SK-N-SH (cell line): Measurements from ENCODE around the gene TGOLN2.

ENCODE experiments used
- CTCF ChIP-seq: fragments of 200-600 bp; sonication (generic); IDR thresholded peaks from 2 replicates; pipeline ENCODE4 v1.6.1; 2017; ENCODE audit warnings: antibody characterized with exemption, mild to moderate bottlenecking, moderate library complexity
- FOSL2 ChIP-seq: IDR thresholded peaks from 2 replicates; pipeline ENCODE4 v1.4.0; 2012; ENCODE audit warnings: low read depth, mild to moderate bottlenecking, moderate library complexity, borderline replicate concordance
- FOXM1 ChIP-seq: IDR thresholded peaks from 2 replicates; pipeline ENCODE4 v1.4.0; 2012; ENCODE audit warnings: low read depth, mild to moderate bottlenecking
- GABPA ChIP-seq: IDR thresholded peaks from 2 replicates; pipeline ENCODE4 v1.4.0; 2012; ENCODE audit warnings: low read depth, mild to moderate bottlenecking
- MAX ChIP-seq: IDR thresholded peaks from 2 replicates; pipeline ENCODE4 v1.4.0; 2012; ENCODE audit warnings: low read depth
- NRF1 ChIP-seq: IDR thresholded peaks from 2 replicates; pipeline ENCODE4 v1.6.1; 2012; ENCODE audit warnings: low read depth, mild to moderate bottlenecking, low read length
- RCOR1 ChIP-seq: fragments of 150-350 bp; IDR thresholded peaks from 2 replicates; pipeline ENCODE4 v1.6.1; 2017; ENCODE audit warnings: antibody characterized with exemption, low read length
- SIN3A ChIP-seq: IDR thresholded peaks from 2 replicates; pipeline ENCODE4 v1.6.1; 2012; ENCODE audit warnings: low read depth, mild to moderate bottlenecking, low read length, moderate library complexity, borderline replicate concordance
- TAF1 ChIP-seq: IDR thresholded peaks from 2 replicates; pipeline ENCODE4 v1.6.1; 2012; ENCODE audit warnings: low read depth, mild to moderate bottlenecking, low read length, moderate library complexity, borderline replicate concordance
- TCF12 ChIP-seq: IDR thresholded peaks from 2 replicates; pipeline ENCODE4 v1.4.0; 2012
- USF2 ChIP-seq: fragments of 150-350 bp; IDR thresholded peaks from 2 replicates; pipeline ENCODE4 v1.6.1; 2017; ENCODE audit warnings: antibody characterized with exemption, low read length, low read depth, borderline replicate concordance
- YY1 ChIP-seq: IDR thresholded peaks from 2 replicates; pipeline ENCODE4 v1.4.0; 2012; ENCODE audit warnings: low read depth, mild to moderate bottlenecking
- TF ChIP-seq, protein P1 (sequence below): IDR thresholded peaks from 2 replicates; pipeline ENCODE4 v1.6.1; 2012; ENCODE audit warnings: mild to moderate bottlenecking, low read depth, low read length, moderate library complexity

- TF ChIP-seq GABPA (no peak), CTCF (no peak), RCOR1 (no peak), NRF1 (no peak), YY1 (no peak), TAF1 (no peak), MAX (no peak), SIN3A (no peak), USF2 (no peak), FOSL2 (no peak), FOXM1 (no peak), TCF12 (no peak)
- TF ChIP-seq, protein P1, sequence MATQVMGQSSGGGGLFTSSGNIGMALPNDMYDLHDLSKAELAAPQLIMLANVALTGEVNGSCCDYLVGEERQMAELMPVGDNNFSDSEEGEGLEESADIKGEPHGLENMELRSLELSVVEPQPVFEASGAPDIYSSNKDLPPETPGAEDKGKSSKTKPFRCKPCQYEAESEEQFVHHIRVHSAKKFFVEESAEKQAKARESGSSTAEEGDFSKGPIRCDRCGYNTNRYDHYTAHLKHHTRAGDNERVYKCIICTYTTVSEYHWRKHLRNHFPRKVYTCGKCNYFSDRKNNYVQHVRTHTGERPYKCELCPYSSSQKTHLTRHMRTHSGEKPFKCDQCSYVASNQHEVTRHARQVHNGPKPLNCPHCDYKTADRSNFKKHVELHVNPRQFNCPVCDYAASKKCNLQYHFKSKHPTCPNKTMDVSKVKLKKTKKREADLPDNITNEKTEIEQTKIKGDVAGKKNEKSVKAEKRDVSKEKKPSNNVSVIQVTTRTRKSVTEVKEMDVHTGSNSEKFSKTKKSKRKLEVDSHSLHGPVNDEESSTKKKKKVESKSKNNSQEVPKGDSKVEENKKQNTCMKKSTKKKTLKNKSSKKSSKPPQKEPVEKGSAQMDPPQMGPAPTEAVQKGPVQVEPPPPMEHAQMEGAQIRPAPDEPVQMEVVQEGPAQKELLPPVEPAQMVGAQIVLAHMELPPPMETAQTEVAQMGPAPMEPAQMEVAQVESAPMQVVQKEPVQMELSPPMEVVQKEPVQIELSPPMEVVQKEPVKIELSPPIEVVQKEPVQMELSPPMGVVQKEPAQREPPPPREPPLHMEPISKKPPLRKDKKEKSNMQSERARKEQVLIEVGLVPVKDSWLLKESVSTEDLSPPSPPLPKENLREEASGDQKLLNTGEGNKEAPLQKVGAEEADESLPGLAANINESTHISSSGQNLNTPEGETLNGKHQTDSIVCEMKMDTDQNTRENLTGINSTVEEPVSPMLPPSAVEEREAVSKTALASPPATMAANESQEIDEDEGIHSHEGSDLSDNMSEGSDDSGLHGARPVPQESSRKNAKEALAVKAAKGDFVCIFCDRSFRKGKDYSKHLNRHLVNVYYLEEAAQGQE: no peak
Observed at GRCh38 chr2:85282914-85283313, 44.9 kb downstream of the TGOLN2 start.
